Measurements from ENCODE around the gene FHOD3. TPM values are rescaled to one million over a fixed set of nuclear protein-coding genes. Genes with fewer than 3 reads are reported as not detected.
"Not testable (repeated sequence)": the region's sequence is repeated elsewhere in the genome, so short reads cannot be mapped to it uniquely, and the experiment has no call there.

Gene FHOD3
- total RNA-seq, 1 experiment from 2014 or later, result 15.1 TPM

DNA sequence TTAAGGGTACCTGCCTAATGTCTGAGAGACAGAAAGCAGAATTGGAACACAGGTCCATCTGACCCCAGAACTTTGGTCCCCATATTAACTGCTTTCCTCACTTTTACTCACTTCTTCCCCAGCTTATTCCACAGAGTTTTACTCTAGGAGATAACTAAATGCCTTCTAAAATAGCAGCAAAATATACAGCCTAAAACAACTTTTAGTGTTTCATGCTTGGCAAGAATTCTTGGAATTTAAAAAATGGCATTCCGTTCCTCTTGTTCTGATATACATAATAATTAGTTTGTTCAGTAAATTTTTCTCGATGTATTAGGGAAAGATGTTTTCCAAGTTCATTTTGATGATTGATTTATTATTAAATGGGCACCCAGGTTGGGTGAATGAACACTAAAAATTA, 151.9 kb downstream of the FHOD3 start:
- no peak for DNase-seq (ENCODE audit: low read depth)

DNA sequence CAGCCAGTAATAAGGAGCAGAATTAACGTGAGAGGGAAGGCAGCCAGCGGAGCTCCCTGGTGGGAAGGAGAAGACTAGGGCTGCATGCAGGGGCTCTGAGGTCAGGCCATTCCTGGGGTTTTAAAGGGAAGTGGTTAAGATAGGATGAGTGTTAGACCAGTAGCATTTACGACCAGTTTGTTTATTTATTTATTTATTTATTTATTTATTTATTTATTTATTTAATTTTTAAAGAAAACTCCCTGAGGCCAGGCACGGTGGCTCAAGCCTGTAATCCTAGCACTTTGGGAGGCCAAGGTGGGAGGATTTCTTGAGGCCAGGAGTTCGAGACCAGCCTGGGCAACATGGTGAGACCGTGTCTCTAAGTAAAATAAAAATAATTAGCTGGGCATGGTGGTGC, 152.8 kb downstream of the FHOD3 start:
- no peak for DNase-seq (ENCODE audit: low read depth)

DNA sequence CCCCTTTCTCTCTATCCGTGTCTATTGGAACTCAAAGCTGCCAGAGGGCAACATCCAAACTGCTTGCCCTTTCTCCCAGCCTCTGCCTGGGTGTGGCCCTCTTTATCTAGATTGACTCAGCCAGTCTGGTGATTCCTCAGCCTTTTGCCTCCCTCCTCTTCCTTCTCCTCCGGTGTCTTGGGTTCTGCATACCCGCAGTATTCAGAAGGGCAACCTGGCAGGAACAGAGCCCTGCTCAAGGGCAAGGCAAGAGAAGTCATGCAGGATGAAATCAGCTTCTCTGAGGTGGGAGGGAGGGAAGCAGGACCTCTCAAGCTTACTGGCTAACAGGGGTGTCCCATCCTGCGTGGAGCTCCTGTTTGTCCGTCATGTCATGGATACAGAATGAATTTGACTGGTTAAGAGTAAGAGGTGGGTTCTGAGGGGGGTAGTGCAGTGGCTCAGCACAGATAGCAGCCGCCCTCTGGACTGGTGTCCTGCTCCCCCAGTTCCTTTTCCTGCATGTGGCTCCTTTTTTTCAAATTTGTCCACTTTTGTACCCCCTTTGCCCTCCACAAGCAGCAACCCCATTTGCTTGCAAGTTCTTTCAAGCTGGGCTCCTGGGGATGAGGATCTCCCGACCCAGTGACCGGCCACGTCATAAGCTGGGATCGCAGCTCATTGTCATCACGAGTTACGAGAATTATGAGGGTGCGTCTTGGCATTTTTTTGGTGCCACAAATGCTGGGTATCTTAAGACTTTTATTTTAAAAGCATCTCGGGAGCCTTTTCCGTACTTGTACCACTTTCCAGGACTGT, 154.1 kb downstream of the FHOD3 start:
- peak; percentile 39 for DNase-seq (ENCODE audit: low read depth)

DNA sequence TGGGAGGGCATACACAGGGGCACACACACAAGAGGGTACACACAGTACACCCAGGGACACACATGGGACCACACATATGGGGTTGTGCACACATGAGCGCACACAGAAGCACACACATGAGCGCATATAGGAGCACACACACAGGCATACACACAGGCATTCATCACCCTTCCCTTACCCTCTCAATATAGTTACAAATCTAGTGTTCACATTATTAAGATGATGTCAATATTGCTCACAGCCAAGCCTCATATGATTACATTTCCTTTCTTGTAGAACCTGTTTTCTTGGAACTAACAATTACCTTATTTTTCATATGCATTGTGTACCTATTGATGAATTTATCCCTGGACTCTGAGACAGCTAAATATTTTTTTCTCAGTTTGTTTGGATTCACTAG, 156.7 kb downstream of the FHOD3 start:
- no peak for DNase-seq (ENCODE audit: low read depth)

DNA sequence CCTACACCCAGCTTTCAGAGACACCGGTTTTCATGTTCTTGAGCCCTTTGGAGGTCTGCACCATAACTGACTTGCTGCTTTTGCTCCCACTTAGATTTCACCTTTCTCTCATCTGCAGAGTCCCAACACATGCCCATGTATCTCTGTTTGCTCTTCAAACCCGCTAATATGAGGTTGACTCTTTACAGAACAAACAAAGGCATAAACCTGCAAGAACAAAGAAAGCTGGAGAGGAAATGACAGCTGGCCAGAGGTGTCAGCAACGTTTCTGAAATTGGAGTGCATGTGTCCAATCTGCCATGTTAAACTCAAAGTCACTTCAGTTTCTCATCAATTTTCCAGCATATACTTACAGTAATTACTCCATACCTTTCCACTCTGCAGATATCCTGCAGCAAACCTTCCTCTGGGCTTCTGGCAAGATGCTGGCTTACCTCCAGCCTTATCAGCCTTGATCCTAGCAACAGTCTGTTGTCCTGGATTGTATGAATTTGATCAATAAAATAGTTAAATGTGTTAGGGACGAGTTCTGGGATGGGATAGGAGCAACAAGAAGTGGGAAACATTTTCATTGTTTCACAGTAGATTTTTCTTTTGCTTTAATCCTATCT, 157.4 kb downstream of the FHOD3 start:
- DNase-seq (ENCODE audit: low read depth), result no peak

DNA sequence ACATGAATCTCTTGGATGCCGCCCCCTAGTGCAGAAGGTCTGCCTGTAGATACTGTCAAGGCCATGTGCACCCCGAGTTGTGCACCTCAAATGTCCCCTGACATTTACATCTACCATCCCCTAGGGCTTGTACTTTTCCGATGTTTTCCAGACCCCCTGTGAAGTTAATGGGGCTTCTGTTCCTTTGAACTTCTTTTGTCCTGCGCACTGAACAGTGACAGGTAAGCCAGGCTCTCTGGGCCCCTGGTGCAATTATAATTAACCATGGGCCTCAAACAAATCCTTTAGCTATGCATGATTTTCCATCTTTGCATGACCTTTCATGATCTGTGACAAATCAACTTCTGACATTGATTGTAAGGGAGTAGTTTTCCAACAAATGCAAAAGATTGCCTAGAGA, 158.4 kb downstream of the FHOD3 start:
- no peak for DNase-seq (ENCODE audit: low read depth)

DNA sequence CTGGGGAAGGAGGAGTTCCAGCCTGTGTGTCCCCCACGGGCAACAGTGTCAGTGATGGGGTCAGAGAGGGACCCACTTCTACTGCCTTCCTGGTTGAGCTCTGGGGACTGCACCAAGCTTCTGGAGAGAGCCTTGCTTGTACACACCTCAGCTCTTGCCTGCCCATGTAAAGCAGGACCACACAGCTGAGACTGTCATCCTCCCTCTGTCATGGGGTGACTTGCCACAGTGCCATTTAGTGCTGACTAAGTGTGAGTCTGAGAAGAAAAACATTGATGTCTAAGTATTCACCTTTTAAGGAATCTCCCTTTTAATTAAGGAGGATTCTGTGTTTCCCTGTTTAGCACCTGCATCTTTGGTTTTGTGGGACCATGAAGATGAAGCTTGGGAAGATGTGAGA, 159.1 kb downstream of the FHOD3 start:
- DNase-seq (ENCODE audit: low read depth), result no peak

DNA sequence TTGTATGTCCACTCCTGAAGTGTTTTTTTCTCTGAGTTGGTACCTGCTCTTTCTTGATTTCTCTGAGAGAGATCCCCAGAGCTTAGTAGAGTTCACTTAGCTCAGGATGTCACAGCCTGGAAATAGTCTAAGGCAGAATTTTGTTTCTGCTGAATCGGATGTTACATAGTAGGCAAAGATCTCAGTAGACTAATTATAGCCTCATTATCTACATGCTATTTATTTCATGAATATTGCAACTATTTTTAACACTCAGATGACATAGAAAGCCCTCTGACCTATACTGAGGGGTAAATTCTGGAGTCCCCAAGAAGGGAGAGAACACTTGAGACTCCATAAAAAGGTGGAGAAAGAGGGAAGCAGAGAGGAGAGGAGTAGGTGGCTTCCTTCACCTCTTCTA, 160.2 kb downstream of the FHOD3 start:
- DNase-seq (ENCODE audit: low read depth), result no peak

DNA sequence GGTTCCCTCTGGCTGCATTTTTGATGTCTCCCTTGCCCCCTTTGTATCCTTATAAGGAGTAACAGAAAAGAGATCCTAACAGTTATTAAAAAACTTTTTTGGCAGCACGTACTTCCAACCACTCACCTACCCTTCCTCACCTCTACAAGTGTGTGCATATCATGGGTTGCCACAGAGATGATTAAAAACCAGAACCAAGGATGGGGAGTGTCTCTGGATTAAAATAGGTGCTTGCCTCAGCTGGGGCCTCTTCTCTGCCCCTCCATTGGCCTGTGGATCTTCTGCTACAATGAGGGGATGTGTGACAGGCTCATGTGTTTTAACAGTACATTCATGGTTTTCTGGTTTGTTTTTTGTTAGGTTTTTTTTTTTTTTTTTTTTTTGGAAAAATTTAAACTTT, 160.8 kb downstream of the FHOD3 start:
- DNase-seq (ENCODE audit: low read depth), result no peak

DNA sequence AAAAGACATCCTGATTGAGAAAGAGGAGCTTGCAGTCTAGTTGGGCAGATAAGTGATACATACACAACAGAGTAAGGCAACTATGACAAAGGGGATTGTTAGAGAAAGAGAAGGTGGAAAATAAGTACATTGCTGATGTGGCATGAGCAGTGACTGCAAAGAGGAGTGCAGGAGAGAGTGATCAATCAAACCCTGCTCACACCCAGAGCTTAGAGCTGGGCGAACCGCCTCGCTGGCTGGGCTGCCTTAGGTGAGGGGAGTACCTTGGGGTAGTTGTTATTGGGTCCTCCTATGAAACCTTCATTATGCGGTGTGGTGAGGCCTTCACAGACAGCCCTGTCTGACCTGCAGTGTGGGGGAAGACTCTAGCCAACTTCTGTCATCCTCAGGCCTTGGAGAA, 161.7 kb downstream of the FHOD3 start:
- DNase-seq (ENCODE audit: low read depth), result no peak

DNA sequence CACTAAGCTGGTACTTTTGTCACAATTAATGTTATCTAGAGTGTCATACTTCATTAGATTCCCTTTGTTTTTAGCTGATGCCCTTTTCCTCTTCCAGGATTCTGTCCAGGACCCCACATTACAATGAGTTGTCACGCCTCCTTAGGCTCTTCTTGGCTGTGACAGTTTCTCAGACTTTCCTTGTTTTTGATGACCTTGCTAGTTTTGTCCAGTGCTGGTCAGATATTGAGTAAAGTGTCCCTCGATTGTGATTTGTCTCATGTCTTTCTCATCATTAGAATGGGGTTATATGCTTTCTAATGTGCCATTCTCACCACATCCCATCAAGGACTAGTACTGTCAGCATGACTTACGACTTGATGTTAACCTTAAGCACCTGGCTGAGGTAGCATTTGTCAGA, 162.3 kb downstream of the FHOD3 start:
- no peak for DNase-seq (ENCODE audit: low read depth)

DNA sequence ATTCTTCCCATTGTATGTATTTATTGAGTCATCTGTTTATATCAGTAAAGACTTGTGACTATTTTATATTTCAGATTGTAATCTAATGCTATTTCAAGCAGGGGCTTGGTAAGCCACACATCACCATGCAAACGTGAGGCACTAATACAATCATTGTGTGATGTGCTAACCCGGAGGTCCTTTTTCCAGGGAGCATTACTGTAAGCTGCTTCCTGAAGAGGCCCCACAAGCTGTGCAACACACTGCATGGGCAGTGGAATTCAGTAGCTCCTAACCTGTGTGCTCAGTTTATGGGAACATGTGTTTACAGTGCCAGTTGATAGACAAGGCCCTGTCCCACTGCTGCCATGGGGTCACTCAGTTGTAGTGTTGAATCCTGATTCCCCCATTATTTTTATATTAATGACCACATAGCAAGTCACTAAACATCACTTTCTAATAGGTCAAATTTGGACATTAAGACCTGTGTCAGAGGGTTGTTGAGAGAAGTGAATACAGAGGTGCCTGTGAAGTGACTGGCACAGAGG, 162.9 kb downstream of the FHOD3 start:
- no peak for DNase-seq (ENCODE audit: low read depth)

DNA sequence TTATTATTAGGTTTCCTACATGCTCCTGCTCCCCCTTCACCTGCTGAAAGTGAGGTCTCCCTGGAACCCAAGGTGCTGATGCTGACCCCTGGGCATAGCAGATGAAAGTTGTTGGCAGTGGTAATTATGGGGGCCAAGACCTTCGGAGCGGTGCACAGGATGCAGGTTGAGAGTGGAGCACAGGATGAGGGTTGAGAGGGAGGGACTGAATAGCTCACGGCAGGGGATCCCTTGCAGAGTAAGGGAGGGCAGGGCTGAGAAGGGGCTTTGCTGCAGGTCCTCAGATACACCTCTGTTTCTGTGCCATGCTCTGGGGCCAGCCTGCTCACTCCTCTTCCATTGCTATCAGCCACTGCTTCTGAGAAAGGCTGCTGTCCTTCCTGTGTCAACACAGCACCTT, 163.3 kb downstream of the FHOD3 start:
- DNase-seq (ENCODE audit: low read depth), result no peak

DNA sequence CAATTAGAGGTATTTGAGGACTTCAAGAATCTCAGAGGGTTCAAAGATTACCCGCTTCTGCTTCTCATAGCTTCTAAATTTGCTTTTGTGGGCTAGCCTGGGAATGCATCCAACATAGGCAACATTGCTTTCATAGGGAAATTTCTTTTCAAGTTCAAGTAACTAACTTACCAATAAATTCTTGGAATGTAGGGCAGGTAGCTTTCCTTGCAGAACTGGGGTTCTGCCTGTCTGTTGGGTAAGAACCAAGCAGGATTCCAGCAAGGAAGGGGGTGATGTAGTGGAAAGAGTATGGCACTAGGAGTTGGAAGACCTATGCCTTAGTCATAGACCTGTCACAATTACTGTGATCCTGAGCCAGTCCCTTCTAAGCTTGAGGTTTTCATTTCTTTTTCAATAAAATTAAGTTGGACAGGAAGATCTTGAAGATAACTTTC, 164.1 kb downstream of the FHOD3 start:
- peak; percentile 46 for DNase-seq (ENCODE audit: low read depth)

DNA sequence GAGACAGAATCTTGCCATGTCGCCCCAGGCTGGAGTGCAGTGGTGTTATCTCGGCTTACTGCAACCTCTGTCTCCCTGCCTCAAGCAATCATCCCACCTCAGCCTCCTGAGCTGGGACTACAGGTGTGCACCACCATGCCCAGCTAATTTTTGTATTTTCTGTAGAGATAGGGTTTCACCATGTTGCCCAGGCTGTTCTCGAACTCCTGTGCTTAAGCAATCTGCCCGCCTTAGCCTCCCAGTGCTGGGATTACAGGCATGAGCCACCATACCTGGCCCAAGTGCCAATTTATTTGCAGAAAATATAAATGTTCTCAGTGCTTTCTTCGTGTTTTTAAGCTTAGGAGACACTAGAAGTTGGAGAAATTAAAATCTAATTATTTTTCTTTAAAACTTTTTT, 166.0 kb downstream of the FHOD3 start:
- DNase-seq (ENCODE audit: low read depth), result not testable (repeated sequence)

DNA sequence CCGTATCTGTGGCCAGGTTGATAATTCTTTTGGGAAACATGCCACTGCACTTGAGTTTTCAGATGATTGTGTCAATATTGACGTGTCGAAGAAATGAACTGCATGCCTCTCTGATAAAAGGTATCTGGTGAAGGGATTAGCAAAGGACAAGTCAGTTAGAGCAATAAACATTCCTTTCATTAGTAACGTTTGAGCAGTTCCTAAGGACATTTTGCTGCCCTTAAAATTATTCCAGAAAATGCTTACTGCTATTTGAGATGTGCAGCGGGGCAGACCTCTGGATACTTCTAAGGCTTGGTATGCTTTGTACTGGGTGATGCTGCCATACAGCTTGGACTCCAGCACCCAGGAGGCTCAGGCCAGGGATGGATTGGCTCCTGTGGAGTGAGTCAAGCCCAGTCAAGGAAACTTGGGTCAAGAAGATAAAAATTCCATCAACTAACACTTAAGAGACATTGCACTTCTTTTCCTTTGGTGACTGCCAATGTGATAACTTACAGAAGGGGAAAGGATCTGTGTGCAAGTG, 166.7 kb downstream of the FHOD3 start:
- no peak for DNase-seq (ENCODE audit: low read depth)

DNA sequence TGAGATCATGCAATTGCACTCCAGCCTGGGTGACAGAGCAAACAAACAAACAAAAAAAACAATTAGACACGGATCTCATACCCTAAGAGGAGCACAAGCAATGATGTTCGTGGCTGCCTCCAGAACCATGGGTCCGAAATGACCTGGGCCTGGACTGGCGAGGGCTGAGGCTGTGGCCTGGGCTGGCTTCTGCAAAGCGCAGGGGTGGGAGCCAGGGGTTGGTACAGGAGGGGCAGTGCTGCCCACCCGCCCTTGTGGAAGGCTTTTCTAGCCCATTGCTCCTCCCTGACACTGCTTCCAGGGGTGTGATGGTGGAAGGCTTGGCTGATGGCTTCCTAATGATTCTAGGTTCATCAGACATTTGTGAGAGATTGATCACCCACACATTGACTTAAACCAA, 167.8 kb downstream of the FHOD3 start:
- no peak for DNase-seq (ENCODE audit: low read depth)

DNA sequence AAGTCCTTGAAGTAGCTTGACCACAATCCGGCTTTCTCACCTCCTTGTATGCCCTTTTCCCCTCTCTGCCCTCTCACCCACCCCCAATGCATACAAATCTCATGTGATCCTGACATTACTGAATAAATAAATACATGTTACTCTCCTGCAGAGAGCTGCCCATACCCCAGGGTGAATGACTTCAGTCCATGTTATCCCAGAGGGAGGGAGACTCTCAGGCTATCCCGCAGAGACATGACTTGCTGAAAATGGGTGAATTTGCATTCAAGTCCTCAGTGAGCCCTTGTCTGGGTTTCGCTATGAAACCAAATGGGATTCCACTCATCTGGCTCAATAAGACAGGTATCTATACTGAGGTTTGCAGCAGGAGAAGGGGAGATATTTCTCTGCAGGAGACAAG, 168.5 kb downstream of the FHOD3 start:
- DNase-seq (ENCODE audit: low read depth), result no peak

DNA sequence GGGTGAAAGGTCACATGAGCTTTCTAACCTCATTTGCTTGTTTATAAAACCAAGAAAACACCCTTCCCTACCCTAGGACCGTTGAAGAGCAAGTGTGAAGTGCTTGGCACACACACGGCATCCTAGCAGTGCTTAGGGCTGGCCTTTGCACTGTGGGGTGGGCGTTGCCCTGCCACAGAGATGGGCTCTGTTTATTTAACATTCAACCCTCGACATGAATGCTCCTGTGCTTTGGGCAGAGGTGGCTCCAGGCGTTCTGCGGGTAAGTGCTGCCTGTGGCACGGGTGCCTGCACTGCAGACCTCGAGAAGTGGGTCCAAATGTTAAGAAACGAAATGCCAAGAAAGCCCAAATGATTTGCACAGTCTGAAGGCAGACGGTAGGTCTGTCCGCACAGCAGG, 170.1 kb downstream of the FHOD3 start:
- no peak for DNase-seq (ENCODE audit: low read depth)

DNA sequence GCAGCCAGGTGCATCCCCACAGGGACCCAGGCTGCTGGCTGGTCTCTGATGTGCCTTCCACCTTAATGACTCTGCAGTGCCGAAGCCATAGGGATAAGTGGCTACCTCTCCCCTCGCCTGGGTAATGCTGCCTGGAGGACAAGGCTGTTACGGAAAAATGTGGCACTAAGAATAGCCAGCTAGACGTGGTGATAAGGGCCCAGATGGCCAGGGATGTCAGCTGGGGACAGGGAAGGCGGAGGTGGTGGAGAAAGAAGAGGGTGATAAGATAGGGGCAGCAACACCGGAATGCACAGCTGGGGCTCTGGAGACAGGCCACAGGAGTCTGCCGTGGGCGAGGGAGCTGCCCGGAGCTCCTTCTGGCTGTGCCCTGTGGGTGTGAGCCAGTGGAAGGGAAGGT, 170.6 kb downstream of the FHOD3 start:
- no peak for DNase-seq (ENCODE audit: low read depth)

DNA sequence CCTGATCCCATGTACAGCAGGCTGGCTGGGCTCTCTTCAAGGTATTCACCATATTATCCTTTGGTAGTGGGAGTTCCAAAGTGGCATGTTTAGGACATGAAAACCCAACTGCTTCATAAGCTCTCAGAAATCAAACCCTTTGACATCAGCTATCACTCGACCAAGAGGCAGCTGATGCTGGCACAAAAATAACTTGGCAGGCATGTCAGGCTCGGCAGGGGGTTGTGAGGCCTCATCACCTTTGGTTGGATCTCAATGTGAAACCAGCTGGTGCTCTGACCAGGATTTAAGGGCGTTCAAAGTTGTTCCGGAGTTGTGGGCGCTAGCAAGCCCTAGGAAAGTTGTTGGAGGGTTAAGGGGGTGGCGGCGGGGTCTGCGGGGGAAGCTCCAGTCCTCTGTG, 171.9 kb downstream of the FHOD3 start:
- no peak for DNase-seq (ENCODE audit: low read depth)

DNA sequence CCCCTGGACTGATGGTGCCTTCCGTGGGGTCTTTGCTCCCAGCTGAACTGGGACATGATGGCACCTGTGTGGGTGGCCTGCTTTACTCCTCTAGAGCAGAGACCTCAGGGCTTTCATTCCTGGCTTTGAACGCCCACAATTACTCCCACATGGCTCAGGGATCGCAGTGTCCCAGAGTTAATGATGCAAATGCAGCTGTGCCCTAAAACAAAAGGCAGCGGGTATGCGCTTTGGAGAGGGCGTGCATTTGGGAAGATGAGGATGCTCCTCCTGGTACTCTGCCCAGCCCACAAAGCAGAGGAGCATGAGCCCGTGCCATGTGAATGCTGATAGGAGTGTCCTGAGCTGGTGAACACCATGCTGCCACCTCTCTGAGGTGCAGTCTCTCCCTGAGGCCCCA, 173.4 kb downstream of the FHOD3 start:
- no peak for DNase-seq (ENCODE audit: low read depth)

DNA sequence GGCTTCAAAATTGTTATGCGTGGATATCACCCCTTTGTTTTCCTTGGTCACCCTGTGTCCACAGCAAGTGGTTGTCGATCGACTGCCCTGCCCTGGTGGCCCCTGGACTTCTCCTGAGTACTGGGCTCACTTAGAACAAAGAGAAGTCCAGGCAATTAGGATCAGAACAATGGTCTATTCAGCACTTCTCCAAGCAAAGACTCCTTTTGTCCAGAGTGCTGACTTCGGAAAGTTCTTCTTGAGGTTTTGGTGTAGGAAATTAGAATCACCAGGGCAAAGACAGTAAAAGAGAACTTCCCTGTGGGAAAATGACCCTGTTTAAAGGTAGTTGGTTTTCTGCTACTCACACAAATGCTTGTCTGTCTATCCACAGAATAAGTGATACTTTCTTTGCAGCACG, 173.9 kb downstream of the FHOD3 start:
- no peak for DNase-seq (ENCODE audit: low read depth)

All from RPMI7951 (cell line).